C4-2B (cell line): ENCODE results near the gene SLC44A1.

ENCODE experiments used
- H3K27ac ChIP-seq: fragments of 450-650 bp; 2 replicates; pipeline ENCODE4 v1.5.1; 2017
- ZFX ChIP-seq: fragments of 450-650 bp; IDR thresholded peaks from 2 replicates; pipeline ENCODE4 v1.6.1; 2017
- TF ChIP-seq, protein P1 (sequence below): fragments of 450-650 bp; conservative IDR thresholded peaks from 2 replicates; pipeline ENCODE4 v1.5.1; 2017; ENCODE audit warnings: mild to moderate bottlenecking

Gene SLC44A1

DNA sequence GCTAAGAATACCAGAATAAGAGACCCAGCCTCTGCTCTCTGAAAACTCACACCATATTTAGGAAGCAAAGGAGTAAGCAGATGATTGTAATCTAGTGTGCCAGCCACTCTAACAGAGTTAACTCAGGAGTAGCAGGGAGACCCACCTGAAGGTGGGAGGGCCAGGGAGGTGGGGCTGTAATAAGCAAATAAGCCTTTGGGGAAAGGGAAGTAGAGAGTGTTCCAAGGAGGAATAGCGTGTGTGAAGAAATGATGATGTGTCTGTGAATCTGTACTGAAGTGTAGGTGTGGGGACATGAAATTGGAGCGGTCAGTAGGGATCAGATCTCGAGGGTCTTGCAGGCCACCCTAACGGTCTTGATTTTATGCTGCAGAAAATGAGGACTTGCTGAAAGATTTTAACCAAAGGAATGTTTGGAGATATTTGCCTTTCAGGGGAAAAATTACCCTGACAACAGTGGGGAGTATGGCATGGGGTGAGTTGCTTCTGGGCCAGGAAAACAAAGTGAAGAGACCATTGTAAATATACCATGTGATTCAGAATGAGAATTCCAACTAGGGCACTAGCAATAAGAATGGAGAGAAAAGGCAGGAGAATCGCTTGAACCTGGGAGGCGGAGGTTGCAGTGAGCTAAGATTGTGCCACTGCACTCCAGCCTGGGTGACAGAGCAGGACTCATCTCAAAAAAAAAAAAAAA lies 159.2 kb downstream of the SLC44A1 start:
- H3K27ac ChIP-seq, result no peak overlapping the region
- TF ChIP-seq ZFX, result no peak
- TF ChIP-seq, protein P1, sequence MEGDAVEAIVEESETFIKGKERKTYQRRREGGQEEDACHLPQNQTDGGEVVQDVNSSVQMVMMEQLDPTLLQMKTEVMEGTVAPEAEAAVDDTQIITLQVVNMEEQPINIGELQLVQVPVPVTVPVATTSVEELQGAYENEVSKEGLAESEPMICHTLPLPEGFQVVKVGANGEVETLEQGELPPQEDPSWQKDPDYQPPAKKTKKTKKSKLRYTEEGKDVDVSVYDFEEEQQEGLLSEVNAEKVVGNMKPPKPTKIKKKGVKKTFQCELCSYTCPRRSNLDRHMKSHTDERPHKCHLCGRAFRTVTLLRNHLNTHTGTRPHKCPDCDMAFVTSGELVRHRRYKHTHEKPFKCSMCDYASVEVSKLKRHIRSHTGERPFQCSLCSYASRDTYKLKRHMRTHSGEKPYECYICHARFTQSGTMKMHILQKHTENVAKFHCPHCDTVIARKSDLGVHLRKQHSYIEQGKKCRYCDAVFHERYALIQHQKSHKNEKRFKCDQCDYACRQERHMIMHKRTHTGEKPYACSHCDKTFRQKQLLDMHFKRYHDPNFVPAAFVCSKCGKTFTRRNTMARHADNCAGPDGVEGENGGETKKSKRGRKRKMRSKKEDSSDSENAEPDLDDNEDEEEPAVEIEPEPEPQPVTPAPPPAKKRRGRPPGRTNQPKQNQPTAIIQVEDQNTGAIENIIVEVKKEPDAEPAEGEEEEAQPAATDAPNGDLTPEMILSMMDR, result no peak

DNA sequence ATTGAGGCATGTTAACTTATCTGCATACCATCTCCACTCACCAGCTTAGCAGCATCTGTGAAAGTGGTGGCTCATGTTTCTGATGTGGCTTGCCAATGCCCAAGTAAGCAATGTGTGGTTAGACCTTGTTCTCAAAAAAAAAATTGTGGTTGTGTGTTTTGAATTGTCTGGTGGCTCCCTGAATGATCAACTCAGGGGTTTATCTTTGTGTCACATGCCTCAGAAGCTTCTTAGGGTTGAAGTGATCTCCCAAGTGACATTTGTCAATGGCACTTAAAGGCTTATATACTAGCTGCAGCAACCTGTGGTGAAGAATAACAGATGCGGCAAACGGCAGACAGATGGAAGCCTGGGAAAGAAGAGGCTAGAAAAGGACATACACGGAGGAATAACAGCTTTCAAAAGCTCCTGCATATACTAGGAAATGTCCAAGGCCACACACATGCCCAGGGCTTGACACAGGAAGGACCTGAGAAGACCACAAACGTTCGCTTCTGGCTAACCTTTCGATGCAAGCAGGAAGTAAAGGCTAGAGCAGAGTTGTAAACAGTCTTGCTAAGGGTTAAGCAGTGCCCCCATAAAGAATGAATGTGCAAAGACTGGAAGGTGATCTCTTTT lies 161.2 kb downstream of the SLC44A1 start:
- no peak for TF ChIP-seq ZFX
- TF ChIP-seq, protein P1, result no peak
- H3K27ac ChIP-seq, result no peak overlapping the region

- TF ChIP-seq ZFX, result no peak
- TF ChIP-seq, protein P1, result no peak
- no peak overlapping the region for H3K27ac ChIP-seq
Measured at GRCh38 chr9:105406369-105406768, 161.9 kb downstream of the SLC44A1 start.

GRCh38 chr9:105413525-105413924 lies 169.1 kb downstream of the SLC44A1 start:
- TF ChIP-seq ZFX, result no peak
- TF ChIP-seq, protein P1, result peak; percentile 44

GRCh38 chr9:105414947-105415661 lies 170.7 kb downstream of the SLC44A1 start:
- no peak overlapping the region for H3K27ac ChIP-seq
- no peak for TF ChIP-seq ZFX
- TF ChIP-seq, protein P1, result peak; percentile 91

More at GRCh38 chr9:105413525-105413924, 169.1 kb downstream of the SLC44A1 start:
- no peak overlapping the region for H3K27ac ChIP-seq

DNA sequence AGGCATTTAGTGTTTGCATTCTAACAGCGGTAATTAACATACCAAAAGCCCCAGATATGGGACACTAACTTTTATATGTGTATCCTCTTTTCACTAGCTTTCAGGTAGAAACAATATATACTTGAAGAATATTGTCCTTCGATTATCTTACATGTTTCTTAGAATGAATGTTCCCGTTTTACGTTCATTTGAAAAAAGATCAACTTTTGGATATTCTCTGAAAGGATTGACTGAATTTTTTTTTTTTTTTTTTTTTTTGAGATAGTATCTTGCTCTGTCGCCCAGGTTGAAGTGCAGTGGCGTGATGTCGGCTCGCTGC lies 171.2 kb downstream of the SLC44A1 start:
- TF ChIP-seq, protein P1, result peak; percentile 35
- TF ChIP-seq ZFX, result no peak
- no peak overlapping the region for H3K27ac ChIP-seq

GRCh38 chr9:105416840-105417239 lies 172.4 kb downstream of the SLC44A1 start:
- TF ChIP-seq, protein P1, result no peak
- no peak for TF ChIP-seq ZFX
- no peak overlapping the region for H3K27ac ChIP-seq
